Body of pancreas (tissue), 4 donors: ENCODE results near the gene NPM3.

Source experiments
- POLR2A ChIP-seq, 3 donors: fragments of 450-650 bp; IDR thresholded peaks; one replicate each; pipeline ENCODE4 v1.6.1; 2016; ENCODE audit warnings: antibody characterized with exemption in 3 of 3, mild to moderate bottlenecking in 2 of 3
- TF ChIP-seq, protein P1 (sequence below), 7 experiments: fragments of 450-650 bp in 4 of 7; fragments of 200-600 bp in 3 of 7; sonication (generic) in 3 of 7; IDR thresholded peaks; one replicate each; pipeline ENCODE4 v1.5.1; 2016 to 2019; ENCODE audit warnings: antibody characterized with exemption in 7 of 7

DNA sequence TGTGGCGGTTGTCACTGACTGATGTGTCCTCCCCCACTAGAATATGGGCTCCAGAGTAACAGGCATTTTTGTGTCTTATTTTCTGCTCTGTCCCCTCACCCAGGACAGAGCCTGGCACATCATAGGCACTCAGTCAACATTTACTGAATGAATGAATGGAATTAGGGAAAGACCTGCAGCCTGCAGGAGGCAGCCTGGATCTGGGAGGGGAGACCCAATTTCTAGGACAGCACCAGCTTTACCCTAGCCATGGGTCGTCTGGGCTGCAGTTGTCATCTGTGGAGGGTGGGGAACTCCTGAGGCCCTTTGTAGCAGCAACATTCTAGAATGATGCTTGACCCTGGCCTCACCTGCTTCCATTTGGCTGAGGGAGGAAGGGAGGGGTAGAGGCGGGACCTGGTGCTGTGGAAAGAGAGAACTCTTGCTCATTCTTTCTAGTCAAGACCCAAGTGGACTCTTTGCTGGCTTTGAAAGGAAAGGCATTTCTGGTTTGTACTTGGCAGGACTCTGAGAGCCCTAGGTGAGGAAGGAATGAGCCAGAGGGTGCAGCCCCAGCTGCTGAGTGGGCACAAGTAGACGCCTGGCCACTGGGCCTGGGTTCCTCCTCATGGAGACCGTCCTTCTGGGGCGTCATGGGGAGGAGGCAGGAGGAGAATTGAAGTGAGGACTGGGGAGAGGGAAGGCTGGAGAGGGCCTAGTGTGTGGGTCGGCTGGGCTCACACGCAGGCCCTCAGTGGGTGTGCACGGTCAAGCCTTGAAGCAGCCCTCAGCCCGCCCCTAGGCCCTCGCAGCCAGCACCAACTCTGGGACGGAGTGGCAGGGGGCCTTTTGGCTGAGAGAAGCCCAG, 16.3 kb downstream of the NPM3 start:
- TF ChIP-seq, protein P1, sequence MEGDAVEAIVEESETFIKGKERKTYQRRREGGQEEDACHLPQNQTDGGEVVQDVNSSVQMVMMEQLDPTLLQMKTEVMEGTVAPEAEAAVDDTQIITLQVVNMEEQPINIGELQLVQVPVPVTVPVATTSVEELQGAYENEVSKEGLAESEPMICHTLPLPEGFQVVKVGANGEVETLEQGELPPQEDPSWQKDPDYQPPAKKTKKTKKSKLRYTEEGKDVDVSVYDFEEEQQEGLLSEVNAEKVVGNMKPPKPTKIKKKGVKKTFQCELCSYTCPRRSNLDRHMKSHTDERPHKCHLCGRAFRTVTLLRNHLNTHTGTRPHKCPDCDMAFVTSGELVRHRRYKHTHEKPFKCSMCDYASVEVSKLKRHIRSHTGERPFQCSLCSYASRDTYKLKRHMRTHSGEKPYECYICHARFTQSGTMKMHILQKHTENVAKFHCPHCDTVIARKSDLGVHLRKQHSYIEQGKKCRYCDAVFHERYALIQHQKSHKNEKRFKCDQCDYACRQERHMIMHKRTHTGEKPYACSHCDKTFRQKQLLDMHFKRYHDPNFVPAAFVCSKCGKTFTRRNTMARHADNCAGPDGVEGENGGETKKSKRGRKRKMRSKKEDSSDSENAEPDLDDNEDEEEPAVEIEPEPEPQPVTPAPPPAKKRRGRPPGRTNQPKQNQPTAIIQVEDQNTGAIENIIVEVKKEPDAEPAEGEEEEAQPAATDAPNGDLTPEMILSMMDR (IDR thresholded peaks at IDR 0.05) = no peak
- TF ChIP-seq POLR2A (IDR thresholded peaks at IDR 0.05) = no peak
